Lower lobe of right lung (tissue), 2 donors: ENCODE data around the gene NR0B1. TPM values are rescaled to one million over a fixed set of nuclear protein-coding genes. Genes with fewer than 3 reads are reported as not detected.

Experiments used
- ATAC-seq, 2 donors: fragments of 200-7000 bp; cut with Tn5 transposase; one replicate each; pipeline ENCODE4 v1.9.1; 2020 to 2022; ENCODE audit warnings: mild to moderate bottlenecking in 2 of 2, moderate library complexity in 2 of 2
- DNase-seq: peaks from one replicate; pipeline ENCODE4 v3.0.0-alpha.2; 2020
- H3K27ac ChIP-seq: fragments of 200-600 bp; one replicate; pipeline ENCODE4 v1.8.0; 2022
- H3K27me3 ChIP-seq: fragments of 200-600 bp; one replicate; pipeline ENCODE4 v1.8.0; 2022; ENCODE audit warnings: low read depth
- H3K36me3 ChIP-seq: fragments of 200-600 bp; one replicate; pipeline ENCODE4 v1.8.0; 2022; ENCODE audit warnings: mild to moderate bottlenecking
- H3K4me1 ChIP-seq: fragments of 200-600 bp; one replicate; pipeline ENCODE4 v1.8.0; 2022
- H3K4me3 ChIP-seq: fragments of 200-600 bp; one replicate; pipeline ENCODE4 v1.8.0; 2022; ENCODE audit warnings: mild to moderate bottlenecking
- H3K9me3 ChIP-seq: fragments of 200-600 bp; one replicate; pipeline ENCODE4 v1.8.0; 2022
- CTCF ChIP-seq: fragments of 200-600 bp; IDR thresholded peaks from one replicate; pipeline ENCODE4 v1.8.0; 2022; ENCODE audit warnings: antibody characterized with exemption, mild to moderate bottlenecking
- intact Hi-C: fragments of 100-400 bp; cut with DNase I; formaldehyde crosslinking; loops from one replicate; pipeline ENCODE4 v1.11.0; 2022
- total RNA-seq: library from RNA; stranded (reverse); fragmentation: NEBNext Ultra II Directional; extraction: Animal tissue kit (Norgen Biotek cat#: 25700); gene quantifications from one replicate; pipeline ENCODE4 v1.2.1, GENCODE V29; 2021
- donor health status: DM: no; HTN: yes; CAD: no; lungs with severe emphysema.

Gene NR0B1
- total RNA-seq, 1 donor from 2014 or later, result not detected

- no peak overlapping the region for H3K4me3 ChIP-seq
- H3K4me1 ChIP-seq, result no peaks in the 10 kb centered on the region
- intact Hi-C loops, result no loop called here
- H3K9me3 ChIP-seq, result no peaks in the 10 kb centered on the region
- H3K27me3 ChIP-seq, result no peaks in the 10 kb centered on the region
- ATAC-seq (no peak), DNase-seq (no peak)
- H3K27ac ChIP-seq, result no peak overlapping the region
- no peaks in the 10 kb centered on the region for H3K36me3 ChIP-seq
- TF ChIP-seq CTCF, result no peak
Observed at GRCh38 chrX:30270639-30271038, 38.6 kb downstream of the NR0B1 start.

- ATAC-seq (no peak), DNase-seq (no peak)
- Histone ChIP-seq H3K36me3 (no peaks in the 10 kb centered on the region), H3K4me3 (no peak overlapping the region), H3K27me3 (no peaks in the 10 kb centered on the region), H3K9me3 (no peaks in the 10 kb centered on the region), H3K27ac (no peak overlapping the region), H3K4me1 (no peaks in the 10 kb centered on the region)
- TF ChIP-seq CTCF, result no peak
- intact Hi-C loops, result no loop called here
Observed at GRCh38 chrX:30262763-30263162, 46.4 kb downstream of the NR0B1 start.

DNA sequence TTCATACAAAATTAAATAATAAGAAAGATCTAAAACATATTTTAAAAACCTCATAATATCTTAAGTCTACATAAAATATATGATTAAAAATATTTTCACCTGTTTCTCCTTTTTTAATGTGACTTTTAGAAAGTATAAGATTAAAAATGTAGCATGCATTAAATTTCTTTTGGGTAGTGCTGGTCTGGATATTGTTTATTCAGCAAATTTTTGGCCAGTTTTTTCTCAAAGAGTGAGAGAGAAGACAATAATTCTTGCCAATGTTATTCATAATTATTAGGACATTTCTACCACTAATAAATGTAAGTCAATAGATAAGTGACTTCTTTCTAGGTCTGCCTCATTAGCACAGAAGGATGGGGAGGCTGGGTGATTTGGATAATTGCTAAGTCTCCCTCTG lies 48.2 kb downstream of the NR0B1 start:
- ATAC-seq, result no peak
- DNase-seq, result no peak
- no peaks in the 10 kb centered on the region for H3K9me3 ChIP-seq
- H3K27ac ChIP-seq, result no peak overlapping the region
- no peaks in the 10 kb centered on the region for H3K36me3 ChIP-seq
- H3K4me3 ChIP-seq, result no peak overlapping the region
- intact Hi-C loops, result no loop called here
- no peaks in the 10 kb centered on the region for H3K4me1 ChIP-seq
- H3K27me3 ChIP-seq, result no peaks in the 10 kb centered on the region
- TF ChIP-seq CTCF, result no peak

DNA sequence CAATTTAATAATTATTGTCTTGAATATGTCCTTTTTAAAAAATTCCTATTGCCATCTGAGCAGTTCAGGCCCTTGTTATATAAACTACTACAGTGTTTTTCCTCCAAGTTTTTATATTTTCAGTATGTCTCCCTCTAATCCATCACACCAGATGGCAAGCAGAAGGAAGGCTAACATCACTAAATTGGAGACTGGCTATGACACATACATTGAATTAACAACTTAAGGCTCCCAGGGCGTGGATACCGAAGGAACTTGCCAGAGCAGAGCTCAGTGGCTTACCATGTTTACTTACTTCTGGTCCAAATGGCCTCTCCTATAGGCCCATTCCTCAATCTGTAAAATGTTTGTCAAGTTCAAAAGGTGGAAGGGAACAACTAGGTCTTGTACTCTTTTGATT lies 49.3 kb downstream of the NR0B1 start:
- DNase-seq (no peak), ATAC-seq (no peak)
- Histone ChIP-seq H3K4me3 (no peak overlapping the region), H3K36me3 (no peaks in the 10 kb centered on the region), H3K27me3 (no peaks in the 10 kb centered on the region), H3K4me1 (no peaks in the 10 kb centered on the region), H3K9me3 (no peaks in the 10 kb centered on the region), H3K27ac (no peak overlapping the region)
- intact Hi-C loops, result no loop called here
- no peak for TF ChIP-seq CTCF

Other genes with a start within 250 kb of the NR0B1 start
- gene MAGEB2, start 93.8 kb downstream of the NR0B1 start, total RNA-seq, result not detected
- not detected for gene MAGEB3, start 78.7 kb downstream of the NR0B1 start, total RNA-seq
- not detected for gene MAGEB4, start 67.4 kb downstream of the NR0B1 start, total RNA-seq
- gene MAGEB1, start 62.2 kb downstream of the NR0B1 start, total RNA-seq, result not detected